GM23338 (cell line): Measurements from ENCODE around the gene SCLT1. TPM values are rescaled to one million over a fixed set of nuclear protein-coding genes. Genes with fewer than 3 reads are reported as not detected.

ENCODE experiments used
- ATAC-seq: fragments of 200-7000 bp; cut with Tn5 transposase; 3 replicates; pipeline ENCODE4 v1.9.1; 2020
- DNase-seq: peaks from one replicate; pipeline ENCODE4 v3.0.0-alpha.2; 2015; ENCODE audit warnings: low spot score
- H2AFZ ChIP-seq: fragments of 200-600 bp; sonication (generic); 2 replicates; pipeline ENCODE4 v1.8.0; 2016; ENCODE audit warnings: antibody characterized with exemption, mild to moderate bottlenecking, moderate library complexity
- H3F3A ChIP-seq: fragments of 200-600 bp; sonication (generic); replicated peaks from 2 replicates; pipeline ENCODE4 v1.8.0; 2017; ENCODE audit warnings: antibody characterized with exemption, mixed run types, low read depth
- H3K27ac ChIP-seq: fragments of 200-600 bp; sonication (generic); 2 replicates; pipeline ENCODE4 v1.6.1; 2016; ENCODE audit warnings: low read depth
- H3K27me3 ChIP-seq: fragments of 200-600 bp; sonication (generic); 2 replicates; pipeline ENCODE4 v1.8.0; 2016; ENCODE audit warnings: mild to moderate bottlenecking, mixed run types, moderate library complexity; ENCODE audit not compliant: insufficient read depth
- H3K36me3 ChIP-seq: fragments of 200-600 bp; sonication (generic); 2 replicates; pipeline ENCODE4 v1.8.0; 2016; ENCODE audit warnings: mild to moderate bottlenecking; ENCODE audit not compliant: insufficient read depth
- H3K4me1 ChIP-seq: fragments of 200-600 bp; sonication (generic); 2 replicates; pipeline ENCODE4 v1.8.0; 2016; ENCODE audit warnings: mild to moderate bottlenecking, moderate library complexity; ENCODE audit not compliant: insufficient read depth
- H3K4me2 ChIP-seq: fragments of 200-600 bp; sonication (generic); 2 replicates; pipeline ENCODE4 v1.7.1; 2017; ENCODE audit warnings: mixed run types
- H3K4me3 ChIP-seq: fragments of 200-600 bp; sonication (generic); 2 replicates; pipeline ENCODE4 v1.6.1; 2016; ENCODE audit warnings: mixed run types
- H3K79me2 ChIP-seq: fragments of 200-600 bp; sonication (generic); replicated peaks from 2 replicates; pipeline ENCODE4 v1.8.0; 2017; ENCODE audit warnings: mild to moderate bottlenecking; ENCODE audit not compliant: insufficient read depth
- H3K9me2 ChIP-seq: fragments of 200-600 bp; sonication (generic); 2 replicates; pipeline ENCODE4 v1.8.0; 2017; ENCODE audit not compliant: insufficient read depth
- H4K20me1 ChIP-seq: fragments of 200-600 bp; sonication (generic); replicated peaks from 2 replicates; pipeline ENCODE4 v1.8.0; 2017; ENCODE audit warnings: mild to moderate bottlenecking; ENCODE audit not compliant: insufficient read depth
- H3K27ac Mint-ChIP-seq: 2 replicates; pipeline ENCODE4 v1.8.0; 2020; ENCODE audit warnings: inconsistent platforms, mild to moderate bottlenecking, moderate library complexity, mixed read lengths
- H3K27me3 Mint-ChIP-seq: 3 replicates; pipeline ENCODE4 v1.8.0; 2022; ENCODE audit warnings: low read depth, mild to moderate bottlenecking, moderate library complexity, mixed read lengths, inconsistent platforms; ENCODE audit not compliant: insufficient read depth, poor library complexity
- H3K36me3 Mint-ChIP-seq: 3 replicates; pipeline ENCODE4 v1.8.0; 2021; ENCODE audit warnings: low read depth, mild to moderate bottlenecking, inconsistent platforms, moderate library complexity, mixed read lengths
- H3K4me1 Mint-ChIP-seq: 3 replicates; pipeline ENCODE4 v1.8.0; 2020; ENCODE audit warnings: mild to moderate bottlenecking, inconsistent platforms, mixed read lengths
- H3K4me3 Mint-ChIP-seq: 3 replicates; pipeline ENCODE4 v1.8.0; 2021; ENCODE audit warnings: moderate library complexity, mild to moderate bottlenecking, inconsistent platforms, mixed read lengths
- H3K9me3 Mint-ChIP-seq: 3 replicates; pipeline ENCODE4 v1.8.0; 2020; ENCODE audit warnings: moderate library complexity, mild to moderate bottlenecking, inconsistent platforms, mixed read lengths
- CTCF ChIP-seq, 2 experiments: fragments of 200-600 bp in 1 of 2; sonication (generic) in 1 of 2; conservative IDR thresholded peaks; 2 replicates each; pipeline versions ENCODE4 v1.5.1 to v1.6.1; 2016 to 2017; ENCODE audit warnings: antibody characterized with exemption in 2 of 2, low read depth in 2 of 2, mild to moderate bottlenecking in 2 of 2, moderate library complexity in 1 of 2
- EZH2 ChIP-seq: fragments of 200-600 bp; sonication (generic); IDR thresholded peaks from one replicate; pipeline ENCODE4 v1.8.0; 2017; ENCODE audit warnings: antibody characterized with exemption, mild to moderate bottlenecking, low read depth; ENCODE audit not compliant: unreplicated experiment
- EZH2phosphoT487 ChIP-seq: fragments of 200-600 bp; sonication (generic); IDR thresholded peaks from one replicate; pipeline ENCODE4 v1.8.1; 2018; ENCODE audit warnings: antibody characterized with exemption; ENCODE audit not compliant: unreplicated experiment
- JUNB ChIP-seq: IDR thresholded peaks from one replicate; pipeline ENCODE4 v1.6.1; 2016; ENCODE audit warnings: antibody characterized with exemption; ENCODE audit not compliant: unreplicated experiment
- NANOG ChIP-seq: IDR thresholded peaks from 2 replicates; pipeline ENCODE4 v1.6.1; 2016; ENCODE audit warnings: antibody characterized with exemption, borderline replicate concordance
- STAT1 ChIP-seq: IDR thresholded peaks from one replicate; pipeline ENCODE4 v1.6.1; 2016; ENCODE audit warnings: antibody characterized with exemption; ENCODE audit not compliant: unreplicated experiment
- ZNF331 ChIP-seq: fragments of 250-450 bp; sonication (Bioruptor Pico); IDR thresholded peaks from 2 replicates; pipeline ENCODE4 v1.5.0; 2020; ENCODE audit warnings: low read depth, mild to moderate bottlenecking, moderate library complexity
- ZNF462 ChIP-seq: fragments of 250-450 bp; sonication (Bioruptor Pico); IDR thresholded peaks from 2 replicates; pipeline ENCODE4 v1.5.0; 2020; ENCODE audit warnings: mild to moderate bottlenecking, moderate library complexity
- polyA plus RNA-seq: library from polyadenylated mRNA; unstranded; fragments of >200 nt; fragmentation: Nextera tagmentation; extraction: Ambion mirVana; gene quantifications from 2 replicates; pipeline ENCODE4 v1.2.1, GENCODE V29; 2016
- total RNA-seq: library from RNA; depleted of rRNA; stranded (reverse); fragments of >200 nt; shearing (Covaris generic); gene quantifications from 2 replicates; pipeline ENCODE4 v1.2.3, GENCODE V29; 2014

Gene SCLT1
- total and polyA plus RNA-seq, 2 experiments from 2014 or later = 18.5 to 18.9 TPM

- Histone ChIP-seq H3K27me3 (no peaks in the 10 kb centered on the region), H3K4me3 (no peak overlapping the region), H3K79me2 (peaks cover 84% of the 10 kb centered on the region), H3K27ac (no peak overlapping the region), H3F3A (no peaks in the 10 kb centered on the region), H4K20me1 (peaks cover 4% of the 10 kb centered on the region; the same call in 1 of the 2 replicates), H3K4me1 (no peaks in the 10 kb centered on the region), H3K4me2 (no peak overlapping the region), H2AFZ (no peak overlapping the region), H3K9me2 (no peaks in the 10 kb centered on the region), H3K36me3 (peaks cover 7% of the 10 kb centered on the region; the same call in 1 of the 2 replicates)
- no peak overlapping the region for H3K27ac Mint-ChIP-seq
- H3K27me3 Mint-ChIP-seq = peaks cover 3% of the 10 kb centered on the region
- TF ChIP-seq STAT1 = no peak
- no peak for TF ChIP-seq ZNF331 (CRISPR knock-in tag)
- TF ChIP-seq NANOG = no peak
- no peak for TF ChIP-seq ZNF462 (CRISPR knock-in tag)
- no peak for TF ChIP-seq EZH2phosphoT487
- no peak for TF ChIP-seq CTCF (conservative IDR thresholded peaks at IDR 0.05; ENCODE audit: low read depth in 2 of 2)
- no peak for TF ChIP-seq EZH2
- TF ChIP-seq JUNB = no peak
- no peak for ATAC-seq
- no peak overlapping the region for H3K4me3 Mint-ChIP-seq
- peaks cover 33% of the 10 kb centered on the region for H3K36me3 Mint-ChIP-seq
- peaks cover 4% of the 10 kb centered on the region; the same call in 2 of the 3 replicates for H3K4me1 Mint-ChIP-seq
- DNase-seq = no peak
- H3K9me3 Mint-ChIP-seq = peaks cover 15% of the 10 kb centered on the region
Observed at GRCh38 chr4:129085472-129085871, 7.9 kb downstream of the SCLT1 start.
